ENCODE data around the gene IL17RA.
"Not testable (repeated sequence)": the region's sequence is repeated elsewhere in the genome, so short reads cannot be mapped to it uniquely, and the experiment has no call there.

IL17RA gene

DNA sequence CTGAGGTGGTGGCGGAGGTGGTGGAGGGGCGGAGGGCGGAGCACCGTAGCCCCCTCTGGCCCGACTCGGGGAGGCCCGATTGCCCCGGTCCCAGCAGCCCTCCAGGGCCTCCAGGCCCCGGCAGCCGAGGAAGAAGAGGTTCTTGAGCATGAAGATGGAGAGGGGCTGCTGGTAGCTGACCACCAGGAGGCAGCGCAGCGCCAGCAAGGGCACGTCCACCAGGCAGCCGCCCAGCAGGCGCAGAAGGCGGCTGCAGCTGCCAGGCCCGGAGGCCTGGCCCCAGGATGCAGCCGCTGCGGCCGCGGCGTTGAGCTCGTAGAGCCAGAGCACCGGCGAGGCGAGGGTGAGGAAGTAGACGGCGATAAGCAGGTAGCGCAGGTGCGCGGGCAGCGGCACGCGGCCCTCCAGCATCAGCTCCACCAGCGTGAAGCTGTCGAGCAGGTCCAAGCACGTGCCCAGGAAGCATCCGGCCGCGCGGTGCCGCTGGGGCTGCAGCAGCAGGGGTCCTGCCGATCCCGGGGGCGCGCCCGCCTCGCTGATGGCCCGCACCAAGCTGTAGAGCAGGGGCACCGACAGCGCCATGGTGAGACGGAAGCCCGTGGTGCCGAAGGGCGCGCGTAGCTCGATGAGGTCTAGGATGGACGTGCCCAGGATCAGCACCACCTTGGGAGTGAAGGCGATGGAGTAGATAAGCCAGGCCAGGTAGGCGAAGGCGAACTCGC is 34.8 kb downstream of the IL17RA start:
- no peak for DNase-seq (ENCODE audit: low read depth in 1 of 2, low spot score in 1 of 2)

DNA sequence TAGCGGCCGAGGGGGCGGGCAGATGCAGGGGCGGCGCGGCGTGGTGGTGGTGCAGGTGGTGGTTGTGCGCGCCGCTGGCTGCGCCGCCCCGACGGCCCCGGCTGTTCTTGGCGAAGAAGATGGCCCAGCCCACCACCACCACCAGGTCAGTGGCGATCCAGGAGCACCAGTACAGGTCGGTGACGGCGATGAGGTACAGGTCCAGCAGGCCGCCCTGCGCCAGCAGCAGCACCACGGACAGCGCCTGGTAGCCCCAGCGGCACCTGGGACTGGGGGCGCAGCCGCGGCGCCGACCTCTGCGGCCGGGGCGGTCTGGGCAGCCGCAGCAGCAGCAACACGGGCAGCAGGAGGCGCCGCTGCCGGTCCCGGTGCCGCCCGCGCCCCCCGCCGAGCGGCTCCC is 35.5 kb downstream of the IL17RA start:
- DNase-seq (ENCODE audit: low read depth in 1 of 2, low spot score in 1 of 2), result peak in 1 of 2 donors; percentile 23

DNA sequence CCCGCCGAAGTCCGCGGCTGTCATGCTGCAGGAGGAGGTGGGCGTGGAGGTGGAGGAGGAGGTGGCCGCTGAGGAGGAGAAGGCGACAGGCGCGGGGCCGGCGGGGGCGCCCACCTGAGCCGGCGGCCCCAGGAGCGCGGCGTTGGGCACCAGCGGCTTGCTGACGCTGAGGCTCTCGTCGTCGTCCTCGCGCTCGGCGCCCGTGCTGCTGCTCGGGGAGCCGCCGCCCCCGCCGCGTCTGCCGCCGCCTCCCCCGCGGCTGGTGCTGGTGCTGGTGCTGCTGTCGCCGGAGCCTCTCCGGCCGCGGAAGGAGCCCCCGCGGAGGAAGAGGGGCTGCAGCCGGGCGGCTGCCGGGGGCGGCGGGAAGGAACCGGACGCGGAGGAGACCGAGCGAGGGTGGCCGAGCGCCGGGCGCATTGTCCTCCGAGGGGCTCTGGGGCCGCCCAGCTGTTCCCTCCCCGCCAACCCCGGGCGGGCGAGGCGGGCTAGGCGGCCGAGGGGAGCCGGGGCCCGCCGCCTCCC is 36.0 kb downstream of the IL17RA start:
- no peak for DNase-seq (ENCODE audit: low read depth in 1 of 2, low spot score in 1 of 2)

DNA sequence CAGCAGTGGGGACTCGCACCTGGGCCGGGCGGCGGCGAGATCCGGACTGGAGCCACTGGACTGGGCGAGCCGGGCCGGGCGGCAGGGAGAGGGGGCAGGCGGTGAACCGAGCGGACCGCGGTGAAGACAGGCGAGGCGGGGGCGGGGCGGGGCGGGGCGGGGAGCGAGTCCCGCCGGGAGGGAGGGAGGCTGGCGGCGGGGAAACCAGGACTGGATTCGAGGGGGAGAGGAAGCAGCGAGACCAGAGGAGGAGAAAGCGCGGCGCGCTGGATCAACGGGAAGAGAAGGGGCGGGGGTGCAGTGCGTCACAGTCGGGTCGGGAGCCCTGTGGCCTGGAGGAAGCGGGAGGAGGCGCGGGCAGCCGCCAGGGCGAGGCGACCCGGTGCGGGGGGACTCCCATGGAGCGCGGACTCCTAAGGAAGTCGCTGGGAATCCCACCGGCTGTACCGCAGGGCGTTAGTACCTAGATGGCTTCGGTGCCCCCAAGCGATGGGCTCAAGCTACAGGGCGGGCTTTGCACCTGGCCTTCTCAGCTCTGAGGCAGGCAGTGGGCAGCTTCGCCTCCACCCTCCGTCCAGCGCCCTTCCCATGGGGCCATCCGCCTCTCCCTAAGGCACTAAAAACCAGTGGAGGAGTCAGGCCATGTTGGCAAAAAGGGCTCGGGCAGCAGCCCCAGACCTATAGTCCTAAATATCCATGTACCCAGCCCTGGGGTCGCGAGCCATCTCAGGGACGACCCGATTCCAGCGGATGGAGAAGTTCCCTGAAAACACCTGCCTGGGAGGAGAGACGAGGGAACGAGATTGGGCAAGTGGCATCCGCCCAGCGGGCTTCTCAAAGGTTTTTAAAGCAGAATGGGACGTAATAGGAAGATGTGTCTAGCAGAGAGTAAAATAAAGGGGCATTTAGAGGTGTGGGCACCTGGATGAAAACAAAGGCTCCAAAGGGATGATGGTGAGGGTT is 36.7 kb downstream of the IL17RA start, which contains the start of gene TMEM121B:
TSS of gene TMEM121B (minus strand) at position 128 of the 963 bp plus-strand sequence. CDS start 233 bp downstream, outside the sequence.
- no peak for DNase-seq (ENCODE audit: low read depth in 1 of 2, low spot score in 1 of 2)

DNA sequence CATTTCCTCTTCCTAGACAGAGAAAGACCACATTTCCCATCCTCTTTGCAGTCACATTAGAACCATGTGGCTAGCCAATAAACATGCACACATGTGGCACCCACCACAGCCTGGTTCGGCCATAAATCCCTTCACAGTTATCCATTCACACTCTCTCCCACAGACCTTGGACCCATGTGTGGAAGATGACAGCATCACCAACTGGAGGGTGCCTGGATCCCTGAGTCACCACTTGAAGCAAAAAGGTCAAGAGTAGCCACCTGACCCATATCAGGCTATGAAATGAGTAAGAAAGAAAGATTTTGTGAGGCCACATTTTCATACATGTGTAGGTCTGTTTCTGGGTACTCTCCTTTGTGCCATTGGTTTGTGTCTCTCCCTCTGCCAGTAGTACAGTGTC is 45.4 kb downstream of the IL17RA start:
- DNase-seq (ENCODE audit: low read depth in 1 of 2, low spot score in 1 of 2), result no peak

DNA sequence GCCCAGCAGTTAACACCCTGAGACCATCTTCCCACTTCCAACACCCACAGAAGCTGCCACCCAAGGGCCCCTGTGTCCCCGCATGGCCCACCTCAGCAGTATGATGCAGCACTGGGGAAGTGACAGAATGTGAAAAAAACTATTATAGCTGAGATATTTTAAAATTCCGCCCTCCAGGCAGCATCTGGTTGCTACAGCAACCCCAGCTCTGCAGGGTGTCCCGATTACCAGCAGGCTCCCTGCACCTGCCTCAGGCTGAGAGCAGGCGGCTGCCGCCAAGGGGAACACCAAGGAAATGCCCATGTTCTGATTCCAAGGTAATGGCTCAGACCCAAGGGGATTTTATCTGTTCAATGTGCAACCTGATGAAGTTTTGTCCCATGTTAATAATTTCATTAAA is 46.9 kb downstream of the IL17RA start:
- DNase-seq (ENCODE audit: low read depth in 1 of 2, low spot score in 1 of 2), result no peak

DNA sequence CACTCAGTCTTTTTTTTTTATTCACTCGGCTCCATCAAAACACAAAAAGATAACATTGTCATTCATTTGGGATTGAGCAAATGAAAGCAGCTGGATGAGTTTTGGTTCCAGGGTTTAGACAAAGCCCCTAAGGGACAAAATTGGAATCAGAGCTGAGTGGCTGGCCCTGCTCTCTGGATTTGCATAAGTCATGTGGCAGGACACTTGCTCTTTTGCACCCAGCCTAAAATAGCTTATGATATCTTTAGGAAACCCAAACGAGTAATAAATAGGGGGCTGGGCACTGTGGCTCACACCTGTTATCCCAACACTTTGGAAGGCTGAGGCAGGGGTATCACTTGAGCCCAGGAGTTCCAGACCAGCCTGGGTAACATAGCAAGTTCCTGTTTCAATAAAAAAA is 47.3 kb downstream of the IL17RA start:
- DNase-seq (ENCODE audit: low read depth in 1 of 2, low spot score in 1 of 2), result no peak

DNA sequence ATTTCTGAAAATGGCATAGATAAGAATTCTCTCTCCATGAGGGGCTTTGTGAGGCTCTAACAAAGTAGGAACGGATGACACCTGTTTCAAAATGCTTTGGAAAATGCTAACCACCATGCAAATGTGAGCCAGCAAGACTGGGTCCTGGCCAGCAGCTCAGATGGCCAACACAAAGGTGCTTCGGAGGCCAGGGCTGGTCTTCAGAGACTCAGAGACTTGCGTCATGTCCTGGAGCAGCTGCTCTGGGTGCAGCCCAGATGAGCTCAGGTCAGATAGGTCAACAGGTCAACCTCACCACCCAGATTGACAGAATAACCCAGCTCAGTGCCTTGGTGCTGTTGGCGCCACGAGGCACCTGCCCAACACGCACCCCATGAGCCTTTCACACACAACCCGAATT is 48.3 kb downstream of the IL17RA start:
- DNase-seq (ENCODE audit: low read depth in 1 of 2, low spot score in 1 of 2), result no peak

DNA sequence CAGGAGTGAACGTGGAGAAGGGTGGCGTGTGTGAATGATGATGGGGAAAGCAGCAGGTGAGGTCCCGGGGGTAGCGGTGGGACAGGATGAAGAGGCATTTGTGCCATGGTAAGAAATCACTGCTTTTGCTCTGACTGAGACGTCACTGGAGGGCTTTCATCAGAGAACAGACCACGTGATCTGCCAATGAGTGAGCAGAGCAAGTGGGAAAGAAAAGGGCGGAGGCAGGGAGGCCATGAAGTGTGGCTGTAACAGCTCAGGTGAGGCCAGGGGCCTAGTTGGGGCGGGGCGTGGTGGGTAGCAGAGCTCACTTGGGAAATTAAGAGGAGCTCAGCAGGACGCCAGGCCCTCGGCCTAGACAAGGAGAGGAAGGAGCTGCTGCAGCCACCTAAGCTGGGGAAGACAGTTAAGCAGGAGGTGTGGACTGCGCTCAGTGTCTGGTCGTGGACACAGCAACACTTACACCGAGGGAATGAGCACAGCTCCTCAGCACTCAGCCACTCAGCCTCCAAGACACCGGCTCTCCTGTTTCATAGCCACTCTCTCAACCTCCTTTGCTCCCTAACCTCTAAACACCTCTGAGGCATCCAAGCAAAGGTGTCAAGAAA is 50.5 kb downstream of the IL17RA start:
- DNase-seq (ENCODE audit: low read depth in 1 of 2, low spot score in 1 of 2), result no peak

DNA sequence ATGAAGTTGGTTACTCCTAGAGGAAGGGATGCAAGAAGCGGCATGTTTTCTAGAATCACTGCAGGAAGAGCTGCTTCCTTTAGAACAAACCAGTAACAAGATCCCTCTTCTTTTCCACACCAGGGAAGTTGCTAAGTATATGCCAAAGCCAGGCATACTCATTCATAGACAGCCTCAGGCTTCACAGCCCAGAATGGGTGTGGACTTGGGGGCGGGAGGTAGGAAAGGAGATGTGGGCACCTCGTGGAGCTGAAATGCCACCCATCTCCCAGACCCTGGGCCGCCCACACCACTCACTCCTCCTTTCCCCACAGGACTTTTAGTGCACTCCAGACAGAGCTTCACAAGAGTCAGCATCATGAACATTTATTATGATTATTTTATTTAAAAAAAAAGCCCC is 52.4 kb downstream of the IL17RA start:
- no peak for DNase-seq (ENCODE audit: low read depth in 1 of 2, low spot score in 1 of 2)

DNA sequence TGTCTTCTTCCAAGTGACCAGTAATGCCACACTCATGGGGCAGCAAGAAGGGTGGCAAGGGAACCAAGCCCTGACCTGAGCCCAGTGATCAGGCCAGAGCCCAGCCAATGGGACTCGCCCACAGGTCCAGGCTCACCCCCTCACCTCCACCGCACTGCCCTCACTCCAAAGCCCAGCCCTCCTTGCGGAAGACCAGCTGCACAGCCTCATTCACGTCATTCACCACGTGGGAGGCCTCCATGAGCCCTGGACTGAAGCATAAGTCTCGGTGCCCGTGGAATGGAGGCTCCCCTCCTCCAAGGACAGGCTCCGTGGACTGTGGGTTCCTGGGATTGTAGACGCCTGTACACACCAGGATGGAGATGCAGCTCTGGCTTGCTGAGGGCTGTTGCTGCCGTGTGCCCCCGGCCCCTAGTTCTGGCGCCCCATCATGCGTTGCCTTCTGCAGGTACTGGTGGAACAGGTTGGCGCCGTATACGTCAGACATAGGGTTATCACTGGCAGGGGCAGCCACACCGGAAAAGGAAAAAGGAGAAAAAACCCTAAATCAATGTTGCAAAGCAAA is 53.1 kb downstream of the IL17RA start:
- no peak for DNase-seq (ENCODE audit: low read depth in 1 of 2, low spot score in 1 of 2)

DNA sequence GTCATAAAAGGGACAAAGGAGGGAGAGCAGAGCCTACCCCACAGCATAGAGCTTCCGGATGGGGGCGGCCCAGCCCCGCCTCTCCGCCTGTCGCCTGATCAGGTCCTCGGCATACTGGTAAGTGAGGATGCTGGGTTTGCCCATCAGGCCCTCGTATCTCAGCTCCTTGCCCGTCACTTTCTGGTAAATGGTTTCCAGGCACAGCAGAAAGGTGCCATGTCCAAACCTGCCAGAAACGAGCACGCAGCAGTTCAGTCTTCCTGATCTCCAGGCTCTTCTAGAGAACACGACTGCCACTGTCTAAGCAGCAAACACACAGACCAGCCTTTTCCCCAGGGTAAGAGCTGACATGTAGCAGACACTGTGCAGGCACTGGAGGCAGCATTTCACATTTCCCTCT is 53.7 kb downstream of the IL17RA start:
- no peak for DNase-seq (ENCODE audit: low read depth in 1 of 2, low spot score in 1 of 2)

DNA sequence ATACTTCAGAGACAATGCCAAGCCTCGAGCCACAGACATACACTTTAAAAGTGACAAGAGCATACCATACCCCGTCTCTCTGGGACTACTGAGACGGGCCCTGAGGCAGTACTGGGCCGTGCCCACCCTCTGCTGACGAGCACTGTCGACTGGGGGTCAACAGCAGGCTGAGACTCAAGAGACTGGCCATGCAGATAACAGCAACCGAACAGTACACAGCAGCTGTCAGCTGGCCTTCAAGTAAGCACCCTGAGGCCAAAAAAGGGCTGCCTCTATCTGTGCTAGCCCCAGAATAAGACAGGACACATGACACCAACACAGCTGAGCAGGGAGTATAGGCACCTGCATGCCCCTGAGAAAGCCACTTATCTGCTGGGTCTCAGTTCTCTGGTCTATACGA is 55.2 kb downstream of the IL17RA start:
- DNase-seq (ENCODE audit: low read depth in 1 of 2, low spot score in 1 of 2), result no peak

DNA sequence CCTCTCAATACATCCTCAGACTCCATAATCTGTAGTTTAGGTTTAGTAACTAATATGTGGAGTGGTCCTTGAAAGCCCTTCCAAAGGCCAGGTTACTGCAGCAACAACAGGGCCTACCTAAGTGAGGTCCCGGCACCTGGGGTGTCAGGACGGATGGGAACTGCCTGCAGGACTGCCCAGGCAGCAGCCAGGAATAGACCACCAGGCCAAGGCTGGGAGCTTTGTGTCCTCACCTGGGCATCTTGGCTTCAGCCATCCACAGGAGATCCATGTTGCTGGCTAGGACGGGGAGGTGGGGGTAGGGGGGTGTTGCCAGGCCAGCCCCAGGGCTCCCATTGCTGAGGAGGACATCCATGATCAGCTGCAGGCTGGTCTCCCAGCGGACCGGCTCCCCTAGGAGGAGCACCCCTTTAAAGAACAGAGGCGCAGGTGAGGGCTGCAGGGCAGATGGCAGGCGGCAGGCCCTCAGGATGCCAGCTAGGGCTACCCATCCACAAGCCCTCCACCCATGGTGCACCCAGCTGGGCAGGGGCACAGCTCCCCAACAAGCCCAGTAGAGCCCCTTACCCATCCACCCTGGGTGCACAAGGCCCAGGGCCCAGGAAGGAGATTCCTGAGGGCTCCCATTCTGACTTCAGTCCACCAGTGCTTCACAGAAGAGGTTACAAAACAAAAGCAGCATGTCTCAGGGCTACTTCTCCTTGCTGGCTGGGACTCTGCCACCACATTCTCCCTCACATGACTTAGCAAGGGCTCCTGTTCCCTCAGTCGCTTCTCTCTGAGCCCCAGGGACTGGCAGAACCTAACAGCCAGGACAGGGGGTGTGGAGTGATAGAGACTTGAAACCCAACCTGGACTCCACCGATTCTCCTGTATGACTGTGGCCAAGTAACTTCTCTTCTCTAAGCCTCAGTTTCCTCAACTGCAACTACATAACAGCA is 56.3 kb downstream of the IL17RA start:
- no peak for DNase-seq (ENCODE audit: low read depth in 1 of 2, low spot score in 1 of 2)

DNA sequence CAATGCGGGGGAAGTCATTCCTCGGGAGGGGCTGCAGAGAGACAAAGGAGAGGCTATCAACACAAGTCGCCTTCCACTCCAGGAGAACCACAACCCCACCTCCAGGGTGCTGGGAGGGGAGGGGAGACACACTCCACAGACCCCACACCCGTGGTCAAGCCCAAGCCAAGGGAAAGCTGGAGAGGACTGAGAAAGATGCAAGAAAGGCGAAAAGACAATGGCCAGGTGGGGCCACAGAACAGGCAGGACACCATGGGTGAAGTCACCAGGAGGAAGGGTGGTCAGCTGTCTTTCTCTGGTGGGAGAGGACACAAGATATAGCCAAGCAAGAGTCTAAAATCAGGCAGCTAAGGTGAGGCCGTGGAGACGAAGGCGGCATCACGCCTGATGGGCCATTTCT is 58.3 kb downstream of the IL17RA start:
- no peak for DNase-seq (ENCODE audit: low read depth in 1 of 2, low spot score in 1 of 2)

DNA sequence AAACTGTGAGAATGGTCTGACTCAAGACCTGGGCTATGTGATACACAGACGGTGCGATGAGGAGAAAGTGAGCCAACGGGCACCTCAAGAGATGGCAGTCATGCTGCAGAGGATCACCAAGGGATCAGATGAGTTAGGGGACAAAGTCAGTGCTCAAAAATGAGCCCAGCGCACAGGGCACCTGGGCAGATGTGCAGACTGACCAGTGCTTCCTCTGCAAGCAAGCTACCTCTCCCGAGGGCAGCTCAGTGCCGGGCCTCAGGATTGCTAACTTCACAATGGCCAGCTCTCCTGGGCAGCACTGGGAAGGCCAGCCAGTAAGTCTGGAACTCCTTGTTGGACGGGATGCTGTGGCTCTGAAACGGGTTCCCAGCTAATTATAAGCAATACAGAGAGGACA is 59.0 kb downstream of the IL17RA start:
- DNase-seq (ENCODE audit: low read depth in 1 of 2, low spot score in 1 of 2), result no peak

DNA sequence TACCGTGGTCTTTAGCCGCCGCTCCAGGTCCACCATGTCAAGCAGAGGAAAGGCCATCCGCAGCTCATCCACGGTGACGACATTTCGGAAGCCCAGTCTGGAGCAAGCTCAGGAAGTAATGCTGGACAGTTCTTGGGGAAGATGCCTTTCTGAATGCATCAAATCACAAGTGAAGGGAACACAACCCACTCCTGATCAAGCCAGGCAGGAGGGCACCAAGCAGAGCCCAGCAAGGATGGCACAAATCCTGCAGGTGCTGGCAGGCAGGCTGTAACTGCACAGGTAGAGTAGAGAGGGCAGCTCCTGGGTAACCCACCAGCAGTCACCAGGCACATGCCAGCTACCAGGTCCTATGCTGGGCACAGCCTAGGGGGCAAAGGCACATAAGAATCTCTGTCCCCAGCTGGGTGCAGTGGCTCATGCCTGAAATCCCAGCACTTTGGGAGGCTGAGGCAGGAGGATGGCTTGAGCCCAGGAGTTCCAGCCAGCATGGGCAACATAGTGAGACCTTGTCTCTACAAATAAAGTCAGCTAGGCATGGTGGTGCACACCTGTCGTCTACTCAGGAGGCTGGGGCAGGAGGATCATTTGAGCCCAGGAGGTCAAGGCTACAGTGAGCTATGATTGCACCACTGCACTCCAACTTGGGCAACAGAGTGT is 60.4 kb downstream of the IL17RA start:
- no peak for DNase-seq (ENCODE audit: low read depth in 1 of 2, low spot score in 1 of 2)

DNA sequence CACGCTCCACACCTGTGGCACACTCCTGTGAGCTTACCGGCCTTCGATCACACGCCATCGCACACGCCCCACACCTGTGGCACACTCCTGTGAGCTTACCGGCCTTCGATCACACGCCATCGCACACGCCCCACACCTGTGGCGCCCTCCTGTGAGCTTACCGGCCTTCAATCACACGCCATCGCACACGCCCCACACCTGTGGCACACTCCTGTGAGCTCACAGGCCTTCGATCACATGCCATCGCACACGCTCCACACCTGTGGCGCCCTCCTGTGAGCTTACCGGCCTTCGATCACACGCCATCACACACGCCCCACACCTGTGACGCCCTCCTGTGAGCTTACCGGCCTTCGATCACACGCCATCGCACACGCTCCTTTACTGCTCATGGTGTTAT is 62.7 kb downstream of the IL17RA start:
- not testable (repeated sequence) for DNase-seq (ENCODE audit: low read depth in 1 of 2, low spot score in 1 of 2)

DNA sequence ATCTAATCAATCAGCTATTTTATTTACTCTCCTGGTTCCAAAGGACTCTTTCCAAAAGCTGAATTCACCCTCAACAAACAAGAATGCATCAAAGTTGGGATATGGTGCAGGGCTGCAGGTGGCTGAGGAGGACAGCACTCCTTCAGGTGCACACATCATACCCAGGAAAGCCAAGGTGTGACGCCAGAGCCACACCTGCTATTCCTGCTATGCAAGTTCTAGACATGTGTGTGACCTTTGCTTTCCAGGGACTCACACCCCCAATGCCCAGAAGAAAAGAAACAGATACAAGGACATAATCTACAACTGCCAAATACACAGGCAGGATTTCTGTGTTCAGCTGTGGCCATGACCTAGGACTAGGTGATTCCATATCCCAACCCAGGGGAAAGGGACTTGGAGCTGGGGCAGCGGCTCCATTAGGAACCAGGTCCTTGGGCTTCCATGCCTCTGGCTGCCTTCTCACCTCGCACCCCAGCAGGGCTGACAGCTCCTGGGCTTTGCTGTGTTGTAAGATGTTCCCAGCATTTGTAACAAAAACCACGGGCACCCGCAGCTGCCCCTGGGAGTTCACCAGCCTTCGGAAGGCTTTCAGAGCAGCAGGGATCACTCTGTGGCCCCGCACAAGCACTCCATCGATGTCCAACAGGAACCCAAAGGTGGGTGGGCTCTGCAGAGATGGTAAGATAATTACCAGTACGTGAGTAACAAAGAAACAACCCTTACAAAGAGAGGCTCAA is 64.4 kb downstream of the IL17RA start:
- DNase-seq (ENCODE audit: low read depth in 1 of 2, low spot score in 1 of 2), result no peak

All from activated CD4-positive, alpha-beta T cell treated with anti-CD3 and anti-CD28 coated beads, Interleukin-2, amount 50 U/mL, for 24 hours (primary cell).